GM13977 (cell line): ENCODE measurements around the gene CENPW.

Source experiments
- DNase-seq: peaks from one replicate; pipeline ENCODE4 v3.0.0; 2012; ENCODE audit warnings: low spot score
- CTCF ChIP-seq: IDR thresholded peaks from 2 replicates; pipeline ENCODE4 v1.5.1; 2012; ENCODE audit warnings: mild to moderate bottlenecking, control low read depth; ENCODE audit not compliant: insufficient read depth; ENCODE audit errors: extremely low read depth, missing control alignments
- in situ Hi-C: fragments of 300-500 bp; cut with MboI; formaldehyde crosslinking; loops from one replicate; pipeline ENCODE4 v1.12.0; 2022; ENCODE audit warnings: low sequenced_read_pairs, low pct_unique_long_range_greater_than_20kb, mixed read lengths, inconsistent platforms; ENCODE audit not compliant: unreplicated experiment

CENPW gene

GRCh38 chr6:126337323-126337722, 2.6 kb upstream of the CENPW start:
- in situ Hi-C loops = no loop called here
- DNase-seq = no peak
- TF ChIP-seq CTCF = no peak

GRCh38 chr6:126341126-126341525, 1.2 kb downstream of the CENPW start:
- DNase-seq = no peak
- TF ChIP-seq CTCF = no peak
- in situ Hi-C loops = no loop called here

DNA sequence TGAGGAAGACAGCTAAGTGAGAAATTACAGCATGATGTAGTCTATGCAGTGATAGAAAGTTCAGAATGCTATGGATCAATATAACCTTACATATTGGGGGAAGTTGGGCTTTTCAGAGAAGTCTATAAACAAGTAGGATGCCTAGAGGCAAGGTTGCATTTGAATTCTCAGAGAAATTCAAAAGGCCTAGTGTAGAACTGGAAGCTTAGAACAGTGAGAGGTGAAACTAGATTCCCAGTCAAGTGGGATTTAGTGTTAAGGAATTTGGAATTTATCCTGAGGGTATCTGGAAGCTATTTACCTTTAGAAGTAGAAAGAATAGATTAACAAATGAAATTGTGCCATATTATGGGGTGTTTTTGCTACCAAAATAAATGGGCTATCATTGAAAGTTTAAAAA, 4.3 kb downstream of the CENPW start:
- no peak for TF ChIP-seq CTCF
- in situ Hi-C loops = no loop called here
- DNase-seq = no peak

DNA sequence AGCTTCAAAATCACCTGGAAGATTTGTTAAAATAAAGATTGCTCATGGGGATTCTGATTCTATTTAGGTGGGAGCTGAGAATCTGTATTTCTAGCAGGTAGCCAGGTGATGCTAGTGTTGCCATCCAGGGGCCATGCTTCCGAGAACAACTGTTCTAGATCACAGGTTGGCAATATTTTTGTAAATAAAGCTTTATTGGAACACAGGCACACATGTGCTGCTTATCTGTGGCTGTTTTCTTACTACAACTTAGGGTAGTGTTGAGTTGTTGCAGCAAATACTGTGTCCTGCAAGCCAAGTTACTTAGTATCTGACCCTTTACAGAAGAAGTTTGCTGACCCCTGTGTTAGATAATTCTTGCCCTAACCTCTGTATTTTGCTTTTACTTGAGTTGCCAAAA, 12.0 kb downstream of the CENPW start:
- in situ Hi-C loops = no loop called here
- no peak for TF ChIP-seq CTCF
- no peak for DNase-seq

DNA sequence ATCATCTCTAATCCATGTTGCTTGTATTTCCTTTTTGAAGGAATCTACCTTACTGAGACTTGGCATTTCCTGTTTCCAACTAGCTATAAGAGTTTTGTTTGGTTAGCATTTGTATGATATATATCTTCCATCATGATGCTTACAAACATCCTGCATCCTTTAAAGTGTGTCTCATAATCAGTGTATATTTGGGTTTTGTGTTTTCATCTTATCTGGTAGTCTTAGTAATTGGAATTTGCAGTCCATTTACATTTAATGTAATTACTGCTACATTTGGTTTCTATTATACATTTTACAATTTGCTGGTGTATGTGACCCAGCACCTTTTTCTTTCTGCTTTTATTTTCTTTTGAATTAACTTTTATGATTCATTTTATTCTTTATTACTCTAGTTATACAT, 12.6 kb downstream of the CENPW start:
- in situ Hi-C loops = no loop called here
- TF ChIP-seq CTCF = no peak
- DNase-seq = no peak

- DNase-seq = no peak
- in situ Hi-C loops = no loop called here
- TF ChIP-seq CTCF = no peak
These were observed 16.6 kb downstream of the CENPW start for GRCh38 chr6:126356526-126356925.

DNA sequence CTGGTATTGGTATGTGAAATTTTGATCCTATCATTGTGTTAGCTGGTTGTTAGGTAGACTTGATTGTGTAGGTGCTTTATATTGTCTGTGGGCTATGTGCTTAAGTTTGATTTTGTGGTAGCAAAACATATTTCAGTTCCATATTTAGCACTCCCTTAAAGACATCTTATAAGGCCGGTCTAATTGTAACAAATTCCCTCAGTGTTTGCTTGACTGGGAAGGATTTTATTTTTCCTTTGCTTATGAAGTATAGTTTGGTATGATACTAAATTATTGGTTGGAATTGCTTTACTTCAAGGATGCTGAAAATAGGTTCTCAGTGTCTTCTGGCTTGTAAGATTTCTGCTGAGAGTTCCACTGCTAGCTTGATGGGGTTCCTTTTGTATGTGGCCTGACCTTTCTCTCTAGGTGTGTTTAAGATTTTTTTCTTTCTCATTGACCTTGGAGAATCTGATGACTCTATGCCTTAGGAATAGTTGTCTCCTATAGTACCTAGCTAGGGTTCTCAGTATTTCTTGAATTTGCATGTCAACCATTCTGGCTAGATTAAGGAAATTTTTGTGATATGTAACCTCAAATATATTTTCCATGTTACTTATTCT, 20.1 kb downstream of the CENPW start:
- no peak for DNase-seq
- in situ Hi-C loops = no loop called here
- no peak for TF ChIP-seq CTCF
